Raji (cell line): ENCODE measurements around the gene GPR171.

Source experiments
- POLR2A ChIP-seq: IDR thresholded peaks from 2 replicates; pipeline ENCODE4 v1.6.1; 2011; ENCODE audit warnings: low read depth, low read length, control low read depth; ENCODE audit not compliant: insufficient read depth

The GPR171 gene

GRCh38 chr3:151216641-151217607 is 13.9 kb upstream of the GPR171 start:
- no peak for TF ChIP-seq POLR2A

- no peak for TF ChIP-seq POLR2A
These were observed 11.4 kb upstream of the GPR171 start for GRCh38 chr3:151214459-151214858.

GRCh38 chr3:151213881-151214280 is 10.9 kb upstream of the GPR171 start:
- TF ChIP-seq POLR2A, result no peak

DNA sequence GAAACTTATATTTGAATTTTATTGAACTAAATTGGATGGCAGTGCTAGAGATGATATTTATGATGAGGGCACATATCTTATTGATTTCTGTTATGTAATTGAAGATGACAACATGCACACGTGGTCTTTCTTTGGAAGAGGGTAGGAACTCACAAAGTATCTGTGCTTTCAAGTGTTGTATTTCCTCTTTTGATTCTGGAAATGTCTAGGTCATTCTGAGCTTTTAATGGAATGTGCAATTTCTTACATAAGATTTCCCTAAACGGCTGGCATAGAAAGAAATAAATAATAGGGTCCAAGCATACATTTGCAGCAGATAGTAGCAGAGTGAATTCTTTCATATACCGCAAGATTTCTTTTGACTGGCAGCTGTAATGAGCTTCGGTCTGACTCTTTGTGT is 10.1 kb upstream of the GPR171 start:
- no peak for TF ChIP-seq POLR2A

- TF ChIP-seq POLR2A, result no peak
These were observed 7.8 kb upstream of the GPR171 start for GRCh38 chr3:151210676-151211381.

DNA sequence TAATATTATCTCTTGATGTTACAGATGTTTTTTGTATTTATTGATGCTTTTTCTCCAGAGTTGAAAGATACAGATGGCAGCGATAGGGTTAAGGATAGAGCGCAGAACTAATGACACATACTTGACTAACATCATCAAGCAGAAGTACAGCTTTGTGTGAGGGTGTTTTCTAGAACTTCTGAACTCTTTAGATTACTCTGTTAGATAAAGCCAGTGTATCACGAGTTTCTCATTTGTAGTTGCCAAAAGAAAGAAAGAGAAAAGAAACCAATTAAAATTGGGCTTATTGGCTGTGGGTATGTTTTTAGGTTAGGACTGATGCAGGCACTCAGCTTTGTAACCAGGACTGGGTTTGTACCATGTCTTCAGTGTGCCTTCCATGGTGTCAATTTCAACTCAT is 6.6 kb upstream of the GPR171 start:
- TF ChIP-seq POLR2A, result no peak

- no peak for TF ChIP-seq POLR2A
These were observed 3.2 kb upstream of the GPR171 start for GRCh38 chr3:151206201-151206600.

- TF ChIP-seq POLR2A, result no peak
These were observed 2.5 kb upstream of the GPR171 start for GRCh38 chr3:151205482-151205881.

DNA sequence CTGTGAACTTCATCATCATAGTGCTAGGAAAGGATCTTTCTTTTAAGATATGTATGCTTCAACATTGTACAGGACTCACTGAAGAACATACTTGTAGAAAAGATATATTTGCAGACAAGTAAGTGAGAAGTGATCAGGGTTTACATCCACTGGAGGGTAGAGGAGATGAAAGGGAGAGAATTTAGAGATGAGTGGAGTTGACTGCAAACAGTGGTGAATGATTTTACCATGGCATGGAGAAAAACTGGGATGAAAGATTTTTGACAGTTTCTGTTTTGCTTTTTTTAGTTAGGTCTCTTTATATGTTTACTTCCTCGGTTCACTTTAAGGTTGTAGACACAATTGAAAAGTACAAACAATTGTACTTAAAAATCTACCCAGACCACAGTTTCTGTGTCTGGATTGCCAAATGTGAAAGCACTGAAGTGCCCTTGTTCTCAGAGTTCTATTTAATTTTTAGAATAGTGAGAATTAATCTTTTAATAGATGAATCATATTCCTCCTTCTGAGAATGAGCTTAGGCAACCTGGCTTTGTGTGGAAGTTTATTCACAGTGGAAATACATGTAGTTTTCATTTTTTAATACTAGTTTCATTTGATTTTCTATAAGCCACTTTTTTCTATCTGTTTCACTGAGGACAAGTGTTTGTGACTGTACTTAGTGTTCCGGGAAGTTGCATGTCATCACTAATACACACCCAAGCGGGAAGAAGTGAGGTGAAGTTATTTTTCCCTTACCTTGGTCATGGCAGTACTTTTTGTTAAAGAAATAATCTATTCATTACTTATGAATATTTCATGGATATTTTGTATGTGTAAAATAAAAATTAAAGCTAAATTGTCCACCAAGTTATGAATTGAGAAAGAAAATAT is 1.8 kb upstream of the GPR171 start:
- TF ChIP-seq POLR2A, result no peak

- no peak for TF ChIP-seq POLR2A
These were observed 1.8 kb downstream of the GPR171 start for GRCh38 chr3:151201051-151201730.

- no peak for TF ChIP-seq POLR2A
These were observed 2.4 kb downstream of the GPR171 start for GRCh38 chr3:151200586-151200985.

DNA sequence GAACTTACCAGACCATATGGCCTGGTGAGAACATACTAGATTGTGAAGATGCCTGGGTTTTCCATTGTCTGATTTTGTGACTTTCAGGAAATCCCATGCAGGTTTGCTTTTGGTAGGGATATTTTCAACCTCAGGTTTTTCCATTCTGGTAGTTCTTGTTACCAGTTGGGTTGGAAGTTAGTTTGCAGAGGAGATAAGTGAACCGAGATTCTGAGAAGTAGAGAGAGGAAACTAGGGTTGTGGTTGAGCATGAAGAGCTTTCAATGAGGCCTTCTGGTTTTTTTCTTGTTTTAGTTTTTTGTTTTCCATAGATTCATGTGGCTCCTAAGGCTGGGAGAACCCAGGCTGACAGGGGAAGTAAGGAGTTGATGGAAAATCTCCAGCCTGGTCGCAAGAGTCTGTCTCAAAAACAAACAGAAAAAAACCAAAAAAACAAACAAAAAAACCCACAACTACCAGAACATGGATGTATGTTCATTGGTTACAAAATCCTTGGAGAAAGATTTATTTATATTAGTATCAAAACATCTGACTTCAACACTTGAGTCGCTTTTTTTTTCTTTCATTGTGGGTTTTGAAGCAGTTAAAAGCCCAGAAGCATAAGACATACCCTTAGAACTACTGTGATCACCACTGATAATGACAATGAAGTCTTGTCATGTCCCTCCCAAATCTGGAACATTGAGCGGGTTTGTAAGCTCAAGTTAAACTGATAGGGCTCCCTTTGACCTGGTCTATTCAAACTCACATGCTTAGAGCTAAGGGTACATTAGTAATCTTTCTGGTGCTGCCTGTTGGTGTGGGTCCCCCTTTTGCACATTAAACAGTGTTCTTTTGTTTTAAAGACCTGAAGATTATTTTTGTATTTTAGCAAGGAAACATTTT is 3.2 kb downstream of the GPR171 start:
- TF ChIP-seq POLR2A, result no peak

GRCh38 chr3:151198849-151199248 is 4.2 kb downstream of the GPR171 start:
- TF ChIP-seq POLR2A, result no peak

DNA sequence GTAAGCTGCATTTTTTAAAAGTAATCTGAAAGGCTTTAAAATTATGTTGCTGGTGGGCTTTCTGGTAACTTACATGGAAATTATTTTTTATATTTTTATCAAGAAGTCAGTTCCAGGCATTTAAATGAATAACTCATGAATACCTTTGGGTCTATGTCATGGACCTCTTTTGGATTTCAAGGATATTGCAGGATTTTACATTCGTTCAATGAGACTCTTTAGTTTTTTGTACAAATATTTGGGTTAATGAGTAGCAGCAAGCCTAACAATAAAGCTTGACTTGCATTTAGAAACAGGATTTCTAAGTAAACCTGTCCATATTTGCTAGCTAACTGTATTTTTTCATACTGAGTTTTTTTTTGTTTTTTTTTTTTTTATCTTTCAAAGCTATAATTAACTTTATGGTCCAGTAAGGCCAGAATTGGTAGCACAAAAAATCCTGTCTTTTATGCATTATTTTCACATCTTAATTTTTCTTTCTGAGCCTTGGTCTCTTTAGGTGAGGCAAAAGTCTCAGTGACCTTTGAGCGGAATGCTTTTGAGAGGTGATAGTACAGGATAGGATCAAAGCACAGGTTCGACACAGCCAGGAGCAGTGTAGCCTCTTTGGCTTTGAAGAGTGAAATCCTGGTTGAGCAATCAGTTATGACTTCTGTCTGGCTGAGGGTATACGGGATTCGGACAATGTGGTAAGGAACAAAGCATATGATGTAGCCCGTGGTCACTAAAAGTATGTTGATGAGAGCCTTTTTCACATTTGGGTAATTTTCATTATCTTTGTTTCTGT is 4.8 kb downstream of the GPR171 start:
- TF ChIP-seq POLR2A, result no peak
